ENCODE results near the gene FHDC1.

DNA sequence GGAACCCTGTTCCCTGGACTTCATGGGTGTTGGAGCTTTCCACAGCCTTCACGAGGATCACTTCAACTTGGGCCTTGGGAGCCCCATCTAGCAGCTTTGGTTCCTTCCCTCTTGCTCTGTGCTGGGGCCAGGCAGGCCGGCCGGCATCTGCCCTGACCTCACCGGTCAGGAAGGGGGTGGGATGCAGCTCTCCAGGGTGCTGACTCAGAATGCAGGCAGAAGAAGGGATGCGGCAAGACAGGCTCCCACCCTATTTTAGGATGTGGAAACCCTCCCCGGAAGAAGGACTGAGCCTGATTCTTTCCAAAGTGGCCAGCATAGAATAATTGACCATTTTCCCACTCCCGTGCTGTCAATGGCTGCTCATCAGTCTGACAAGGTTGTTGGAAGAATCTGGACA lies 47.1 kb downstream of the FHDC1 start:
- TF ChIP-seq, protein P1, sequence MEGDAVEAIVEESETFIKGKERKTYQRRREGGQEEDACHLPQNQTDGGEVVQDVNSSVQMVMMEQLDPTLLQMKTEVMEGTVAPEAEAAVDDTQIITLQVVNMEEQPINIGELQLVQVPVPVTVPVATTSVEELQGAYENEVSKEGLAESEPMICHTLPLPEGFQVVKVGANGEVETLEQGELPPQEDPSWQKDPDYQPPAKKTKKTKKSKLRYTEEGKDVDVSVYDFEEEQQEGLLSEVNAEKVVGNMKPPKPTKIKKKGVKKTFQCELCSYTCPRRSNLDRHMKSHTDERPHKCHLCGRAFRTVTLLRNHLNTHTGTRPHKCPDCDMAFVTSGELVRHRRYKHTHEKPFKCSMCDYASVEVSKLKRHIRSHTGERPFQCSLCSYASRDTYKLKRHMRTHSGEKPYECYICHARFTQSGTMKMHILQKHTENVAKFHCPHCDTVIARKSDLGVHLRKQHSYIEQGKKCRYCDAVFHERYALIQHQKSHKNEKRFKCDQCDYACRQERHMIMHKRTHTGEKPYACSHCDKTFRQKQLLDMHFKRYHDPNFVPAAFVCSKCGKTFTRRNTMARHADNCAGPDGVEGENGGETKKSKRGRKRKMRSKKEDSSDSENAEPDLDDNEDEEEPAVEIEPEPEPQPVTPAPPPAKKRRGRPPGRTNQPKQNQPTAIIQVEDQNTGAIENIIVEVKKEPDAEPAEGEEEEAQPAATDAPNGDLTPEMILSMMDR (IDR thresholded peaks at IDR 0.05 in 4 of 5, conservative IDR thresholded peaks at IDR 0.05 in 1 of 5) = no peak
- TF ChIP-seq POLR2A (IDR thresholded peaks at IDR 0.05) = no peak

Data from gastrocnemius medialis (tissue), 4 donors.